Osteoblast (primary cell): ENCODE measurements around the gene CLSTN2. TPM values are rescaled to one million over a fixed set of nuclear protein-coding genes. Genes with fewer than 3 reads are reported as not detected.

Experiments used
- DNase-seq: peaks from one replicate; pipeline ENCODE4 v3.0.0; 2011; ENCODE audit warnings: low spot score, mixed read lengths; ENCODE audit not compliant: insufficient read length; ENCODE audit errors: missing footprints
- H2AFZ ChIP-seq: 2 replicates; pipeline ENCODE4 v1.6.0; 2011; ENCODE audit warnings: mild to moderate bottlenecking, low read length
- H3K27ac ChIP-seq: 2 replicates; pipeline ENCODE4 v1.5.1; 2011; ENCODE audit warnings: mild to moderate bottlenecking, low read depth, low read length, moderate library complexity
- H3K27me3 ChIP-seq: 2 replicates; pipeline ENCODE4 v1.6.0; 2012; ENCODE audit warnings: mild to moderate bottlenecking, control low read depth, inconsistent platforms, low read length, moderate library complexity; ENCODE audit not compliant: insufficient read depth
- H3K36me3 ChIP-seq: 2 replicates; pipeline ENCODE4 v1.5.1; 2011; ENCODE audit warnings: mild to moderate bottlenecking, low read length, control low read depth, moderate library complexity; ENCODE audit not compliant: insufficient read depth
- H3K4me1 ChIP-seq: 2 replicates; pipeline ENCODE4 v1.5.1; 2011; ENCODE audit warnings: mild to moderate bottlenecking, low read length, control low read depth, moderate library complexity; ENCODE audit not compliant: insufficient read depth
- H3K4me2 ChIP-seq: 2 replicates; pipeline ENCODE4 v1.6.0; 2011; ENCODE audit warnings: mild to moderate bottlenecking, low read length; ENCODE audit not compliant: insufficient read depth
- H3K4me3 ChIP-seq: fragments of 200-600 bp; sonication (generic); 3 replicates; pipeline ENCODE4 v1.5.1; 2012; ENCODE audit warnings: mild to moderate bottlenecking, low read length, inconsistent platforms; ENCODE audit not compliant: insufficient read depth
- H3K79me2 ChIP-seq: 2 replicates; pipeline ENCODE4 v1.6.0; 2012; ENCODE audit warnings: mild to moderate bottlenecking, low read length, control low read depth, inconsistent platforms; ENCODE audit not compliant: insufficient read depth
- H3K9me3 ChIP-seq: 2 replicates; pipeline ENCODE4 v1.5.1; 2011; ENCODE audit warnings: low read depth, low read length, control low read depth
- H4K20me1 ChIP-seq: 2 replicates; pipeline ENCODE4 v1.6.0; 2012; ENCODE audit warnings: mild to moderate bottlenecking, low read length, control low read depth; ENCODE audit not compliant: insufficient read depth
- CTCF ChIP-seq: IDR thresholded peaks from 2 replicates; pipeline ENCODE4 v1.5.1; 2011; ENCODE audit warnings: mild to moderate bottlenecking, low read depth, low read length, moderate library complexity; ENCODE audit errors: extremely low read depth
- total RNA-seq: library from RNA; depleted of rRNA; stranded (reverse); fragments of >200 nt; gene quantifications from 2 replicates; pipeline ENCODE4 v1.2.3, GENCODE V29; 2012

Gene CLSTN2
- total RNA-seq, 1 donor = under 0.01 TPM

GRCh38 chr3:140085001-140085400, 150.0 kb downstream of the CLSTN2 start:
- H3K79me2 ChIP-seq = no peaks in the 10 kb centered on the region
- no peak for TF ChIP-seq CTCF
- no peaks in the 10 kb centered on the region for H3K4me1 ChIP-seq
- no peaks in the 10 kb centered on the region for H3K27me3 ChIP-seq
- no peak for DNase-seq
- no peaks in the 10 kb centered on the region for H3K36me3 ChIP-seq
- no peaks in the 10 kb centered on the region for H3K9me3 ChIP-seq
- H4K20me1 ChIP-seq = no peaks in the 10 kb centered on the region
- H3K4me3 ChIP-seq = no peak overlapping the region
- H3K4me2 ChIP-seq = no peak overlapping the region
- H2AFZ ChIP-seq = no peak overlapping the region
- H3K27ac ChIP-seq = no peak overlapping the region

- no peaks in the 10 kb centered on the region for H3K79me2 ChIP-seq
- no peaks in the 10 kb centered on the region for H3K36me3 ChIP-seq
- H3K9me3 ChIP-seq = no peaks in the 10 kb centered on the region
- no peak for TF ChIP-seq CTCF
- H4K20me1 ChIP-seq = no peaks in the 10 kb centered on the region
- H2AFZ ChIP-seq = no peak overlapping the region
- H3K4me2 ChIP-seq = no peak overlapping the region
- H3K4me3 ChIP-seq = no peak overlapping the region
- no peak for DNase-seq
- H3K4me1 ChIP-seq = no peaks in the 10 kb centered on the region
- no peaks in the 10 kb centered on the region for H3K27me3 ChIP-seq
- H3K27ac ChIP-seq = no peak overlapping the region
Measured at GRCh38 chr3:140086642-140087041, 151.7 kb downstream of the CLSTN2 start.

- DNase-seq = no peak
- Histone ChIP-seq H3K9me3 (no peaks in the 10 kb centered on the region), H3K27me3 (no peaks in the 10 kb centered on the region), H3K27ac (no peak overlapping the region), H3K36me3 (no peaks in the 10 kb centered on the region), H2AFZ (no peak overlapping the region), H3K4me3 (no peak overlapping the region), H3K79me2 (no peaks in the 10 kb centered on the region), H3K4me1 (no peaks in the 10 kb centered on the region), H4K20me1 (no peaks in the 10 kb centered on the region), H3K4me2 (no peak overlapping the region)
- TF ChIP-seq CTCF = no peak
Measured at GRCh38 chr3:140088058-140088457, 153.1 kb downstream of the CLSTN2 start.

- Histone ChIP-seq H3K27ac (no peak overlapping the region), H3K4me3 (no peak overlapping the region), H3K4me1 (no peaks in the 10 kb centered on the region), H3K4me2 (no peak overlapping the region), H2AFZ (no peak overlapping the region), H3K9me3 (no peaks in the 10 kb centered on the region), H3K79me2 (no peaks in the 10 kb centered on the region), H3K27me3 (no peaks in the 10 kb centered on the region), H4K20me1 (no peaks in the 10 kb centered on the region), H3K36me3 (no peaks in the 10 kb centered on the region)
- no peak for DNase-seq
- no peak for TF ChIP-seq CTCF
Measured at GRCh38 chr3:140088513-140088912, 153.5 kb downstream of the CLSTN2 start.
